ENCODE data around the gene NCS1. TPM values are rescaled to one million over a fixed set of nuclear protein-coding genes. Genes with fewer than 3 reads are reported as not detected.

NCS1 gene
- total RNA-seq, 1 experiment from 2014 or later = not detected

- H3K9ac ChIP-seq (ENCODE audit: low read length) = no peak overlapping the region
- H3K36me3 ChIP-seq (ENCODE audit: insufficient read depth, low read length) = no peaks in the 10 kb centered on the region
- H3K79me2 ChIP-seq (ENCODE audit: low read length) = no peaks in the 10 kb centered on the region
- H3K4me3 ChIP-seq (ENCODE audit: low read length) = no peak overlapping the region
- no peaks in the 10 kb centered on the region for H3K9me3 ChIP-seq (ENCODE audit: low read length)
- H3K4me2 ChIP-seq (ENCODE audit: low read depth, low read length, poor library complexity, severe bottlenecking) = no peak overlapping the region
- DNase-seq = no peak
- no peaks in the 10 kb centered on the region for H3K27me3 ChIP-seq (ENCODE audit: low read length)
- H3K9me2 ChIP-seq (replicated peaks; ENCODE audit: insufficient read depth, low read length) = no peaks in the 10 kb centered on the region
- H3K4me1 ChIP-seq (ENCODE audit: low read length) = no peaks in the 10 kb centered on the region
- no peak overlapping the region for H2AFZ ChIP-seq (ENCODE audit: low read length)
- H3K27ac ChIP-seq (ENCODE audit: low read length) = no peak overlapping the region
- no peaks in the 10 kb centered on the region for H4K20me1 ChIP-seq (ENCODE audit: insufficient read depth, low read depth, low read length)
Measured at GRCh38 chr9:130262061-130262745, 90.0 kb downstream of the NCS1 start.

GRCh38 chr9:130262771-130263170 lies 90.6 kb downstream of the NCS1 start:
- Histone ChIP-seq H3K27ac (ENCODE audit: low read length) (no peak overlapping the region), H3K9ac (ENCODE audit: low read length) (no peak overlapping the region), H3K4me2 (ENCODE audit: low read depth, low read length, poor library complexity, severe bottlenecking) (no peak overlapping the region), H3K9me2 (replicated peaks; ENCODE audit: insufficient read depth, low read length) (no peaks in the 10 kb centered on the region), H2AFZ (ENCODE audit: low read length) (no peak overlapping the region), H3K27me3 (ENCODE audit: low read length) (no peaks in the 10 kb centered on the region), H3K79me2 (ENCODE audit: low read length) (no peaks in the 10 kb centered on the region), H3K9me3 (ENCODE audit: low read length) (no peaks in the 10 kb centered on the region), H3K4me1 (ENCODE audit: low read length) (no peaks in the 10 kb centered on the region), H4K20me1 (ENCODE audit: insufficient read depth, low read depth, low read length) (no peaks in the 10 kb centered on the region), H3K36me3 (ENCODE audit: insufficient read depth, low read length) (no peaks in the 10 kb centered on the region), H3K4me3 (ENCODE audit: low read length) (no peak overlapping the region)
- no peak for DNase-seq

GRCh38 chr9:130263601-130264413 lies 91.6 kb downstream of the NCS1 start:
- no peak overlapping the region for H2AFZ ChIP-seq (ENCODE audit: low read length)

GRCh38 chr9:130264414-130265350 lies 92.5 kb downstream of the NCS1 start:
- Histone ChIP-seq H2AFZ (ENCODE audit: low read length) (no peak overlapping the region), H3K4me2 (ENCODE audit: low read depth, low read length, poor library complexity, severe bottlenecking) (no peak overlapping the region), H3K9ac (ENCODE audit: low read length) (no peak overlapping the region), H3K27me3 (ENCODE audit: low read length) (no peaks in the 10 kb centered on the region), H3K4me1 (ENCODE audit: low read length) (no peaks in the 10 kb centered on the region), H3K36me3 (ENCODE audit: insufficient read depth, low read length) (no peaks in the 10 kb centered on the region), H3K9me3 (ENCODE audit: low read length) (no peaks in the 10 kb centered on the region), H3K79me2 (ENCODE audit: low read length) (no peaks in the 10 kb centered on the region), H3K9me2 (replicated peaks; ENCODE audit: insufficient read depth, low read length) (no peaks in the 10 kb centered on the region), H3K4me3 (ENCODE audit: low read length) (no peak overlapping the region), H3K27ac (ENCODE audit: low read length) (no peak overlapping the region), H4K20me1 (ENCODE audit: insufficient read depth, low read depth, low read length) (no peaks in the 10 kb centered on the region)
- DNase-seq = no peak

More at GRCh38 chr9:130263601-130264413, 91.6 kb downstream of the NCS1 start:
- Histone ChIP-seq H3K9me3 (ENCODE audit: low read length) (no peaks in the 10 kb centered on the region), H3K36me3 (ENCODE audit: insufficient read depth, low read length) (no peaks in the 10 kb centered on the region), H3K27ac (ENCODE audit: low read length) (no peak overlapping the region), H3K79me2 (ENCODE audit: low read length) (no peaks in the 10 kb centered on the region), H3K4me1 (ENCODE audit: low read length) (no peaks in the 10 kb centered on the region), H4K20me1 (ENCODE audit: insufficient read depth, low read depth, low read length) (no peaks in the 10 kb centered on the region), H3K9ac (ENCODE audit: low read length) (no peak overlapping the region), H3K27me3 (ENCODE audit: low read length) (no peaks in the 10 kb centered on the region), H3K4me3 (ENCODE audit: low read length) (no peak overlapping the region), H3K9me2 (replicated peaks; ENCODE audit: insufficient read depth, low read length) (no peaks in the 10 kb centered on the region), H3K4me2 (ENCODE audit: low read depth, low read length, poor library complexity, severe bottlenecking) (no peak overlapping the region)
- no peak for DNase-seq

GRCh38 chr9:130265431-130266235 lies 93.4 kb downstream of the NCS1 start, which contains the start of gene HMCN2:
Gene HMCN2 (plus strand): TSS chr9:130265760. CDS start chr9:130265879, 119 bp downstream.
- Histone ChIP-seq H3K36me3 (ENCODE audit: insufficient read depth, low read length) (no peaks in the 10 kb centered on the region), H3K9me2 (replicated peaks; ENCODE audit: insufficient read depth, low read length) (no peaks in the 10 kb centered on the region), H3K4me1 (ENCODE audit: low read length) (no peaks in the 10 kb centered on the region), H3K9ac (ENCODE audit: low read length) (no peak within 1 kb of the TSS), H3K4me2 (ENCODE audit: low read depth, low read length, poor library complexity, severe bottlenecking) (no peak within 1 kb of the TSS), H3K27ac (ENCODE audit: low read length) (no peak within 1 kb of the TSS), H4K20me1 (ENCODE audit: insufficient read depth, low read depth, low read length) (no peaks in the 10 kb centered on the region), H2AFZ (ENCODE audit: low read length) (no peak within 1 kb of the TSS), H3K79me2 (ENCODE audit: low read length) (no peaks in the 10 kb centered on the region), H3K9me3 (ENCODE audit: low read length) (no peaks in the 10 kb centered on the region), H3K27me3 (ENCODE audit: low read length) (no peaks in the 10 kb centered on the region), H3K4me3 (ENCODE audit: low read length) (no peak within 1 kb of the TSS)
- no peak for DNase-seq

GRCh38 chr9:130266236-130267098 lies 94.3 kb downstream of the NCS1 start:
- no peaks in the 10 kb centered on the region for H3K9me2 ChIP-seq (replicated peaks; ENCODE audit: insufficient read depth, low read length)
- H3K36me3 ChIP-seq (ENCODE audit: insufficient read depth, low read length) = no peaks in the 10 kb centered on the region
- H3K27ac ChIP-seq (ENCODE audit: low read length) = no peak overlapping the region
- H3K79me2 ChIP-seq (ENCODE audit: low read length) = no peaks in the 10 kb centered on the region
- no peak overlapping the region for H3K4me3 ChIP-seq (ENCODE audit: low read length)
- H3K9me3 ChIP-seq (ENCODE audit: low read length) = no peaks in the 10 kb centered on the region
- no peaks in the 10 kb centered on the region for H3K27me3 ChIP-seq (ENCODE audit: low read length)
- H3K9ac ChIP-seq (ENCODE audit: low read length) = no peak overlapping the region
- DNase-seq = no peak
- no peaks in the 10 kb centered on the region for H3K4me1 ChIP-seq (ENCODE audit: low read length)
- no peak overlapping the region for H3K4me2 ChIP-seq (ENCODE audit: low read depth, low read length, poor library complexity, severe bottlenecking)
- H2AFZ ChIP-seq (ENCODE audit: low read length) = no peak overlapping the region
- no peaks in the 10 kb centered on the region for H4K20me1 ChIP-seq (ENCODE audit: insufficient read depth, low read depth, low read length)

GRCh38 chr9:130267930-130268329 lies 95.7 kb downstream of the NCS1 start:
- Histone ChIP-seq H3K36me3 (ENCODE audit: insufficient read depth, low read length) (no peaks in the 10 kb centered on the region), H3K9me2 (replicated peaks; ENCODE audit: insufficient read depth, low read length) (no peaks in the 10 kb centered on the region), H2AFZ (ENCODE audit: low read length) (no peak overlapping the region), H3K9ac (ENCODE audit: low read length) (no peak overlapping the region), H4K20me1 (ENCODE audit: insufficient read depth, low read depth, low read length) (no peaks in the 10 kb centered on the region), H3K4me1 (ENCODE audit: low read length) (no peaks in the 10 kb centered on the region), H3K27me3 (ENCODE audit: low read length) (no peaks in the 10 kb centered on the region), H3K27ac (ENCODE audit: low read length) (no peak overlapping the region), H3K79me2 (ENCODE audit: low read length) (no peaks in the 10 kb centered on the region), H3K4me3 (ENCODE audit: low read length) (no peak overlapping the region), H3K9me3 (ENCODE audit: low read length) (no peaks in the 10 kb centered on the region), H3K4me2 (ENCODE audit: low read depth, low read length, poor library complexity, severe bottlenecking) (no peak overlapping the region)
- no peak for DNase-seq

Measured in Karpas-422 (cell line).